HS-5 (cell line): ENCODE data around the gene DIAPH3.

Experiments
- DNase-seq: peaks from one replicate; pipeline ENCODE4 v3.0.0-alpha.2; 2012; ENCODE audit warnings: low read depth

DIAPH3 gene

DNA sequence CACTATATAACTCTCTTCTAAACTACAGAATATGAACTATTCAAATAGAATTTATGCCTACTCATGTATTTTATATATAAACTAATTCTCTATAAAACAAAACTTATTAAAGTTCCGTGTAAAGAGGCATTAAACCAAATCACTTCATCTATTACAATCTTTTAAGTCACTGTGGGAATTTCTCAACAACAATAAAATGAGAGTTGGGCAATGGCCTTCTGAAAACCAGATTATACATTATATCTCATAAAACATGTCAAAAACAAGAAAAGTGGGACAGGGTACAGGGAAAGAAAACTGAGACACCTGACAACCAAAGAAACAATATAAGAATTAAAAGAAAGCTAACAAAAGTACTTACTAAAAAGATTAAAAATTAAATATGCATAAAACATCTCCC is 145.2 kb downstream of the DIAPH3 start:
- DNase-seq = no peak

DNA sequence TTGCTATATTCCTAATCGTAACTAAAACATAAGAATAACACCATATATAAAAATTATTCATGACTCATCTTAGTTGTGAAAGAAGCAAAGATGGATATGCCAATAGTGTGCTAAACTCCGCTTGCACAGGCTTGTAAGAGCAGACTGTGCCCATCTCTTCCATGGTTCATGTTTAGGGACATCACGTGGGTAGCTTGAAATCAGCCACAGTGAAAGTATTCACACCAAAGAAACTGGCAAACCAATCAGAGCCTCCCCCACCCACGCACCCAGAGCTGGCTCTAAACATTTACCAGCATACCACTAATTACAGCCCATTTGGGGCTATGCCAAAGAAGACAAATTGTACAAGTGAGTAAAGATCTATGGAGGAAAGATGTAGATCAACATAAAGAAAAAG is 147.5 kb downstream of the DIAPH3 start:
- no peak for DNase-seq

DNA sequence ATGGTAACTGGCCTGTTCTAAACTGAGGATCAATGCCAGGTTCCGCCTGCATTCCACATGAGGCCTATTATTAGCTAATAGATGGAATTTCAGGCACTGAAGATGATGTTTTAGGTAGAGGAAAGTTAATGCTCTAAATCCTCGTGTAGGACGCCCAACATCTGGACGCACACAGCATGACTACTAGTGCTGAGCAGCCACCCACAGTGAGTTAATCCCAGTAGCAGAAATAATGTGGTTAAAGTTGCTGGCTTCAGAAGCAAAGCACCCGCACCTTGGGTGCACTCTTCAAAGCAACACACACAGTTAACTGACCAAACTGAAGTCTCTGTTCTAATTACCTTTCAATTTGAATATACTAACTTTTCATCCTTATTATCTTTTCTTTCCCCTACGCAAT is 150.6 kb downstream of the DIAPH3 start:
- DNase-seq = no peak

DNA sequence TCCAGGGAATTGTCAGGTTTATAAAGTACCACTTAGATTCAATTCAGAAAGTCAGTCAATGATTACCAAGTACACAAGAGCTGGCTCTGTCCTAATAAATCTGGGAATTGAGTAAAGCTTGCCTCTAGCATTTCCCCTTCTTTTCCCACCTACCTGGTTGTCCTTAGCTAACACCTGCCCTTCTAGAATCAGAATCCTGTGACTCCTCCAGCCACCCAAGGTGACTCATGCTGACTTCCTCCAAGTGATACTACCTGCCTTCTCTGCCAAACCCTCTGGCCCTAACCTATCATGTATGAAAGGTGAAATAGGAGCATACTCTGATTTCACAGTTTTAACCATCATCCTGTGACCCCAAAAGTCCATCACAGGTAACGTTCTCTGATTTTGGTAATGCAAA is 151.2 kb downstream of the DIAPH3 start:
- no peak for DNase-seq

DNA sequence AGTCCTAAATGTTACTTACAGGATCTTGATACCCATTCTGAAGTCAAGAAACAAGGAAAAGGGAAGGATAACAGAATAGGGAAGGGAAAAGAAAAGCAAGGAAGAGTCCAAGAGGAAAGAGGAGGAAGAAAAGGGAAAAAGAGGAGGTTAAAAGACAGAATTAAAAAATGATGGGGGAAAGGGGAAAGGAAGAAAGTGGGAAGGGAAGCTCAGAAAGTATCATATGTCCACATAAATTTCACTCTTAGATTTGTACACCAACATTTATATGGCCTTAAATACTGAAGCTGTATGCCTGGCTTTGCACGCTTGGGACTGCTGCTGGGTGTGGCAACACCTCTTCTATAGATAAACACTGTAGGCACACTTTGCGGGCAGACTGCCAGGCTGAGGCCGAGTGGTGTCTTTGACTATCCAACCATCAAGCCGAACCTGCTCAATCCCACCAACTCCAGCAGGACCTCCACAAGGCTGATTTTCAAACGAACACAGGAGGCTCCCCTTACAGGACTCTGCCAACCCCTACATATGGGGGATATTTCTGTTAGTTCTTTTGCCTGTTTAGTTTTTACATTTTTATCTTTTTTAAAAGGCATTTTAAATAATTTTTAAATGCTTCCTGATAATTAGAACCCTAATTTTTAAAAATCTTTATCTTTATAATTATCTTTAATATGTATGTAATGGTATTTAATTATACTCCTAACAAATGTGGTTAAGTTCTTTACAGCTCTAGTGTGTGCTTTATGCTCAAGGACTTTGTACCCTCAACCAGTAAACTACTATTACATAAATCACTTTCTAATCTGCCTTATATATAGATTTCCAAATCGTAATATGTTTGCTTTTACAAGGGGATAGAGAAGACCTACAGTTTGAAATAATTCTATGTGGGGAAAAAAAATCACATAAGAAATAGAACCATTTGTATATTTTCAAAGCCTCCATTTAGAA is 154.2 kb downstream of the DIAPH3 start:
- DNase-seq = no peak

DNA sequence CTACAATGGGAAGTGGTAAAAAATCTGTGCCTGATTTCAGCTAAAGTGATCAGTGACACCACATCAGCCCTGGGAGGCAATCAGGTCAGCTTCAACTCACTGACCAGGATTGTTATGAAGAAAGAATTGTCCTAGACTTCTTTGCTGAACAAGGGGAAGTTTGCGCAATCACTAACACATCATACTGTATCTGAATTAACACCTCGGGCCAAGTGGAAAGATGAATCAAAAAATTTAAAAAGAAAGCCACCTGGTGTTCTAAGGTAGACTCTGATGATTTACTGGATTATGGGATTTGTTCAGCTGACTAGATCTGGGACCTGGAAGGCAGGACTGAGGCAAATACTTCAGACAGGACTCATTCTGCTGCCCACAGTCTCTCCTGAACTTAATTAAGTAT is 161.8 kb downstream of the DIAPH3 start:
- DNase-seq = no peak

DNA sequence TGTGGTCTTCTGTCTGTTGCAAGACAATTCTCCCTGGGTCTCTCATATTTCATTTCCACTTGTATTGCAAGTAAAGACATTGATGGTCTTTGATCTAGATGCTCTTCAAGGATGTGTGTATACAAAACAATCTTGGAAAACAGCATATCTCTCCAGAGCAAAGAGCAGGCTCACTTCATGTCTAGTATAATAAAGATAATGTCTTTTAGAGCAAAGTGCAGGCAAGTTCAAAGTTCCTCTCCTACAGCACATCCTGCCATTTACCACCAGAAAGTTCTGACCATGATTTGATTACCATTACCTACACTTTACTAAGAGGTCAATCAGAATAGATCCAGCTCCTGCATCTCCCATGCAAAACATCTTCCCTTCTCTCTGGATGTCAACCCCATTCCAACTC is 162.8 kb downstream of the DIAPH3 start:
- no peak for DNase-seq

DNA sequence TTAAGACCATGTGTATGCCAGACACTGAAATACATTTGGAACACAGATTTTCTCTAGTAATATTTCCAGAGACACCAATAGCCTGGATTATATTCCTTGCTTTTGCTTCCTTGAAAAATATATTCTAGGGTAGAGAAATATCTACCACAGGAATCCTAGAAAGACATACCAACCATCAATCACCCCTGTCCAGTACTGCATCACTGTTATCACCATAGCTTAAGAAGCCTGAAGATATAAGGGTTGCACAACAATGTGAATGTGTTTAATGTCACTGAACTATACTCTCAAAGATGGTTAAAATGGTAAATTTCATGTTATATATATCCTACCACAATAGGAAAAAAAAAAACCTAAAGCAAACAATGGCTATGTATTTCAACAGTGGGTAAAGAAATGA is 163.6 kb downstream of the DIAPH3 start:
- no peak for DNase-seq

DNA sequence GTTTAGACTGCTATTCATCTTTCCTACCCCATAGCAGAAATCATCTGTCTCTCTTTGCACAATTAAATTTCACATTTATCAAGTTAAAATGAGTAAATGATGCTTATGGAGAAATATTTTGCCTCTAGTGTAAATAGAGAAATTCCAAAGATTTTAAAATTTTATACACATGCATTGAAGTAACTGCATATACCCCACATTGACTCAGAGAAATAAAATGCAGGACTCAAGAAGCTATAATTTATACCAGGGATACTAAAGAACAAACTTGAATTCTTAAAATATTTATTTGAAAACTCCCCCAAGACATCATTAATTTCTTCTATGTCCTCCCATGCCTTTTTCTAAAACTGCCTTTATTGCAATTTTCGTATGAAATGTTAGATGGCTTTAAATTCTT is 165.8 kb downstream of the DIAPH3 start:
- DNase-seq = no peak

DNA sequence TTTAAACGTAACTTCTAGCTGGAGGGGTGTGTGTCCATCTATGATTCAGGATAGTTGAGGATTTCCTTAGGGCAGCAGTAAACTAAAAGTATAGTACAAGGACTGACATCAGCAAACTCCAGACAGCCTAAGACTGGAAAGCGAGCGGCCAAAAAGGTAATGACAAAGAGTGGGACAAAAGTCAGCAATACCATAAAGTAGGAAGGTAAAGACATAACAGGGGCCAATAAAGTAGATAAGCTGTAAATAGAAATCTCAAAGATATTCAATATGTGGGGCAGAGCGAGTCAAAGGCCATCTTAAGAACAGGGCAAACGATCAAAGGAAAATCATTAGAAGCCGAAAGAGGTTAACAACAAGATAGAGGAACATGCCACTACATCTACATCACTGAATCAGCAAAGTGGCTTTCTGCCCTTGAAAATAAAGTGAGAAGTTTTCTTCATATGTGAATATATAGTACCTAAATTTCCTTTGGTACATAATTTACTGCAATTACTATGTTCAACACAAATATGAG is 167.2 kb downstream of the DIAPH3 start:
- no peak for DNase-seq

DNA sequence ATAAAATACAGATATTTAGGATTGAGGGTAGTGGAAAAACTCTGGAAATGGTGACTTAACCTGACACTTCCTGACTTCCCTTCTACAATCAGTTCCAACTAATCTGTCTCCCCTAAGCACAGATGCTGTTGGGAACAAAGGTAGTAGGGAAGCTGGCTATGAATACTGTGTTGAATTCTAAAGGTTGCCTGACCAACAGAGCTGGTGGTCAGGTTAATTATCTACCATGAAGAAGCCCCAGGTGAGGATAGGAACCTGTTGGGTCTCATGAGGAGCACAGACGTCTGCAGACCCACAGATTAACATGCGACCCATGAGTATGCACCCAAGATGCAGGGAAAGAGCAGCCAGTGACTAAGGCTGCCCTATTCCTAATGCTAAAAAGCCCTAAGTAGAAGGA is 172.3 kb downstream of the DIAPH3 start:
- no peak for DNase-seq

DNA sequence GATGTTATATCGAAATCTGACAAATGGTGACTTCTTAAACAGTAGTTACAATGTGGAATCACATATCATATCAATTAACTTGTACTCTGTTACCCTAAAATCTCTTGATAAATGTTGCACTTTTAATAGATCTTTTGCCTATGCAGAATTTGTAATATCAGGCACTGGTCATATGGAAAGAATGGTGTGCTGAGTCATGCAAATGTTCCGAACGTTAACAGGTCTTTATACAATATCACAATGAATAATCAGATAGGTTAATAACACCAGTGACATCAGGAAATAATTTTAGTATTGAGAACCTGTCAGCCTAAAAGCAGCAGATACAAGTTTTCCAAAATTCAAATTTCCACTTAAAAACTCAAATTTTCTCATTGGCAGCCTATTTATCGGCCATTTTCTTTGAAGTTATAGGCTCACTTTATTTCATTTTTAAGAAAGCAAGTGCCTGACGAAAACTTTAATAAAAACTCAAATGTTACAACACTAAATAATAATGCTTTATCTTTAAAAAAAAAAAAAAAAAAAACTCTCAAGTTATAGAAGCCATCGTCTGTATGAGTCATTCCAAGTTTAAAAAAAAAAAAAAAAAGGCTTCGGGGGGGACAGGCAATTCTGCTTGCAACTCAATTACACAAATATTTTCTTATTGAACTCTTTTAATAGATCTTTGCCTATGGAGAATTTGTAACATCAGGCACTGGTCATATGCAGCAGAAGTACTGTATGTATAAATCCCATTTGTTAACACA is 180.9 kb downstream of the DIAPH3 start:
- DNase-seq = no peak

DNA sequence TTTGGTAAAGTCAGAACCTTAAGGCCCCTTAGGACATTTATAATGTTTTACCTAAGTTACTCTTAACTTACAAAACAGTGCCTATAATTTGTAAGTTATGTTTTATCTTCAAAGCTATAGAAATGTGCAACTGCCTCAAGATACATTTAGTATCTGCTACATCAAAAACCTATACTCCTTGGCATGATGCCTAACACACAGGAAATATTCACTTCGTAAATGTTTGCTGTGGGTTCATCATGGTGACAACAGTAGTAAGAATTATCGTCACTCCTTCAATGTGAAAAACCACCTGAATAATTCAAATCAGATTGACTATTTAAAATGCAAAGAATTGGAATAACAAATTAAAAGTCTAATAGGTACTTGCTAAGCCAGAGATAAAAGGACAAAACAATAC is 184.1 kb downstream of the DIAPH3 start:
- no peak for DNase-seq

DNA sequence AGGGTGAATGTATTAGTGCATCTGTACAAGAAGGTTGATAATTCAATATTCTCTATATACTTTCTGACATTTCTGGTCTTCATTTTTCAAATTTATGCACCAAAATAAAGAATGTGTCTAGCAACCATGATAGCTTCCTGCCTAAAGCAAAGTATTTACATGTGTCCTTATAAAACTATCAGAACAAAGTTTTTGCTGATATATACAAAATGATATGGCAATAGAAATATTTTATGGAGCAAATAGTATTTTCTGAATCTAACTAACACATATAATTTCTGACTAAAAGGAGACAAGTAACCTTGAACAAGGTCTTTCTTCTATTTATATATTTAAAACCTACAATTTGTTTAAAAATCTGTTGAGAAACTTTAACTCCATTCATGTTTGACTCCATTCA is 184.9 kb downstream of the DIAPH3 start:
- DNase-seq = no peak

DNA sequence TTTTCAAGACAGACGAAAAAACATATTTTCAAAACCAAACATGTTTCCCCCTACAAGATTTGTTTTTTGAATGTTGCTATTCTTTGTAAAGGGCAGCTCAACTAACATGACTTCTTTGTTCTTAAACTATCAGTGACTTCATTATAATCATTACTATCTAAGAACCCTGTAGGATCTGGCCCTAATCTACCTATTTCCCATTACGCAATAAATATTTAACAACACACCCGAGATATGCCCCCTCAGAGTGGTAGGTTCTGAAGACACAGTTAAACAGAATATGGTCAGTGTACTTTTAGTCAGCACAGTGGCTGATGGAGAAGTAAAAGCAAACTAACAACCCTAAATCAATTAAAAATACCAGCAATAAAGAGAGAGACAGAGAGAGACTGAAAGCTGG is 186.9 kb downstream of the DIAPH3 start:
- no peak for DNase-seq

DNA sequence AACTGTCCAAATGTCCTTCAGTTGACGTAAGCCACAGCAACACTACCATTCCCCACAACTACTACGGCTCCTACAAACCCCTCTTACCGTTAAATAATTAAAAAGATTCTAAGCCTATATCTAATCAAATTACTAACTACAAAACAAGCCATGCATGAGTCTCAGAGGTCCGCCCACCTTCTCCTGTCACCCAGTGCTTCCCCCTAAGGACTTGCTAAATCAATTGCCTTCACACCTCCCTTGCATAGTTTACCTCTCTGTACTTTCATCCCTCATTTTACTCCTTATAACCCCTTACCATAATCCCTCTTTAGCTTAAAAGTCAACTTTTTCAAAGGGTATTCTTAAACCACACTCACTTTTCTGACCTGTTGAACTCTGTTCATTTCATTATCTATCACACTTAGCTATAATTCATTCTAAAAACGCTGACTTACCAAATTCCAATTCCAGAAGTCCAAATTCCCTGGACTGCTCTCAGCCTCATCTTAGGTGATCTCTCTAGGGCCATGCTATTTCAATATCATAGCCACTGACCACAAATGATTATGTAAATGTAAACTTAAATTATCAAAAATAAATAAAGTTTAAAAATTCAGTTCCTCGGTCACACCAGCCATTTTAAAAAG is 187.8 kb downstream of the DIAPH3 start:
- no peak for DNase-seq

DNA sequence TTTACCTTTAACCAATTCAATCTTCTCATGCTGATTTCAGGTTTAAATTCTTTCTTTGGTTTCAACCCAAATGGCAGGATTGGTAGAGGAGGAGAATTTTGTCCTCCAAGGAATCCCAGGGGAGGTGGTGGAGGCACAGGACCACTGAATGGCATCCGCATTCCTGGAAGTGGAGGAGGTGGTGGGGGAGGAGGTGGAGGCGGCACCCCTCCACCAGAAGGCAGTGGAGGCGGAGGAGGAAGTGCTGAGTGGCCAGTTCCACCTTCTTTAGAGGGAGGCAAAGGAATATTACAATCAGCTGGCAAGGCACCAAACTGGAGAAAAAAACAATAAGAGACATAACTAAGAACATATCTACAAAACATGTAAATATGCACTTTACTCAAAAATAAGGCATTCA is 192.9 kb downstream of the DIAPH3 start:
- no peak for DNase-seq

DNA sequence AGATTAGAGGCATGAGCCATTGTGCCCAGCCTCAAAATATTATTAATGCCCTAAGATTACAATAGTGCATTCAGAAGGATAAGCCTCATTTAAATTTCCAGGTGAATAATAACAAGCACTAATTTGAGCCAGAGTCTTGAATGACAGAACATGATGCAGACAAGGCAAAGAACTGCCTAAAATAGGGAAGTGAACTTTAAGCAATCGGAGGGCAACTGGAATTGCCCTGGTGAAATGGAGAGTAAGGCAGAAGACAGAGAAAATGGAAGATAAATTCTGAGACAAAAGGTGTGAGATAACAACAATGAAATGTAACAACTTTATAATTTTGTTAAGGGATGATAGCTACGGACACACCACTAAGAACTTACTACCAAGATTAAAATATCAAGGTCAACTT is 199.9 kb downstream of the DIAPH3 start:
- DNase-seq = no peak

DNA sequence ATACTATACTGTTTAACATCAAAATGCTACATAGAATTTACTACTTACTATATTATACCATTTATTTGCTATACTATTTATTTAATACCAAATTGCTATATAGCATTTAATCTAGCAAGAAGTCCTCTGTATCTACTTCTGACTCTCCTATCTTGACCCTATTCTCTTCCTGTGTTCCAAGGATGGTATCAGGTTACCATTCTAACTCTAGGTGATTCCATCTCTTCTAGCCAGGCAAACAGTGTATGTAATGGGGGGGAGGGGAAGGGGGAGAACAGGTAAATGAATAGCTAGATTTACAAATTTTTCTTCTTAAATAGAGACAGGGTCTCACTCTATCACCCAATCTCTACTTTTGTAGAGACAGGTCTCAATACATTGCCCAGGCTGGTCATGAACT is 200.3 kb downstream of the DIAPH3 start:
- DNase-seq = no peak

DNA sequence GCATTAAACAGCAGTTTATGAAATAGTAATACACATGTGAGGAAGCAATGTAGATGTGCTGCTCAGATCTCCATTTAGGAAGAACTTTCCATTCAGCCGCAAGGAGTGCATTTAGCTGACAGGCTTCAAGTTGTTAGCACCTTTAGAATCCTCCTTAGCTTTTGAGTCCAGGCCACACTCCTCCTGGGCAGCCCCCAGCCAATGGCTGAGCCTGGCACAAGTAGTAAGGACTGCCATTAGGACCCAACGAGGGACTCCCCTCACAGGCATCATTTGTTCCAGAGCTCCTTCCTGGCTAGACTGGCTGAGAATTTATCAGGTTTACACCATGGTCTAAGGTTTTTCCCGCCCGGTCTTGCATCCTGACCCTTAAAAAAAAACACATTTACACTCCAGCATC is 201.4 kb downstream of the DIAPH3 start:
- no peak for DNase-seq

DNA sequence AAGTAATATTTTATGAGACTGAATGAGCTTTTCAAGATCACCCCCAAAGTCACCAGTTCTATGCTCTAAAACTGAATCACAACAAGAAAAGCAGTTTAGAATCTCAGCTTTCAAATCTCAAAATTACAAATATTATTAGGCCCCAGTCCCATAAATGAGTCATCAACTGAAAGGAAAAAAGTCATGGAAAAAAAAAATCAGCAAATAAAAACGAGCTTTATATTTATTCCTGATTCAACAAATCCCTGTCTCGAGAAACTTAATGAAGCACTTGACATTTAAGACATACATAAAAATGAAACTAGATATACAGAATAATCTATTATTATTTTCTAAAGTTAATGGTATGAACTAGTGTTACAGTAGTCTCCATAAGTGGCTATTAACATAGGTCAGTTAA is 203.0 kb downstream of the DIAPH3 start:
- DNase-seq = no peak

DNA sequence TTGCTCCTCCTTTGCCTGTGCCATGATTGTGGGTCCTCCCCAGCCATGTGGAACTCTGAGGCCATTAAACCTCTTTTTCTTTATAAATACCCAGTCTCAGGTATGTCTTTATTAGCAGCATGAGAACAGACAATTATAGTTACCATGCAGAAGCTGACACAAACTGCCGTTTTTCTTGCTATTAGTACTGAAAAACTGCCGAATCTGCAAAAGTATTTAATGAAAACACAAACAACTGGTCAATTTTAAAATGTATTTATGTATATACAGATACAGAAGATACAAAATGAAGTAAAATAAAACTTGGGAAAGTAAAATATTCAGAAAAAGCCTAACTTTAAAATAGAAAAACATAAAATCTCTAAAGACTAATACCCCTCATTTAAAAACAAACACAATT is 206.3 kb downstream of the DIAPH3 start:
- DNase-seq = no peak

DNA sequence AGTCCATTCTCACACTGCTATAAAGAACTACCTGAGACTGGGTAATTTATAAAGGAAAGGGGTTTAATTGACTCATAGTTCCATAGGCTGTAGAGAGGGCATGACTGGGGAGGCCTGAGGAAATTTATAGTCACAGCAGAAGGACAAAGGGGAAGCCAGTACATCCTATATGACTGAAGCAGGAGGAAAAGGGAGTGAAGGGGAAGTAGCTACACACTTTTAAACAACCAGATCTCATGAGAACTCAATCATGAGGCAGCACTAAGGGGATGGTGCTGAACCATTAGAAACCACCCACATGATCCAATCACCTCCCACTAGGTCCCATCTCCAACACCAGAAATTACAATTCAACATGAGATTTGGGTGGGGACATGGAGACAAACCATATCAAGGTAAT is 209.1 kb downstream of the DIAPH3 start:
- no peak for DNase-seq
